ENCODE measurements around the gene SYNE1.

- TF ChIP-seq ZNF274 (IDR thresholded peaks at IDR 0.05; ENCODE audit: insufficient read depth, insufficient read length) (no peak), POLR2AphosphoS5 (IDR thresholded peaks at IDR 0.05; ENCODE audit: low read length) (no peak), GABPA (IDR thresholded peaks at IDR 0.05; ENCODE audit: low read depth) (no peak), GATAD2B (conservative IDR thresholded peaks at IDR 0.05; ENCODE audit: low read depth) (no peak), CREB1 (IDR thresholded peaks at IDR 0.05; ENCODE audit: low read depth) (no peak), HDAC2 (IDR thresholded peaks at IDR 0.05) (no peak), ETV6 (conservative IDR thresholded peaks at IDR 0.05 in 1 of 2, IDR thresholded peaks at IDR 0.05 in 1 of 2; ENCODE audit: borderline replicate concordance in 1 of 2, low read depth in 1 of 2) (no peak), POLR2AphosphoS2 (IDR thresholded peaks at IDR 0.05; ENCODE audit: low read depth, low read length) (no peak), ZBTB4 (CRISPR knock-in tag; IDR thresholded peaks at IDR 0.05) (no peak), JUND (IDR thresholded peaks at IDR 0.05; ENCODE audit: low read depth, low read length) (no peak)
- TF ChIP-seq, protein P1, sequence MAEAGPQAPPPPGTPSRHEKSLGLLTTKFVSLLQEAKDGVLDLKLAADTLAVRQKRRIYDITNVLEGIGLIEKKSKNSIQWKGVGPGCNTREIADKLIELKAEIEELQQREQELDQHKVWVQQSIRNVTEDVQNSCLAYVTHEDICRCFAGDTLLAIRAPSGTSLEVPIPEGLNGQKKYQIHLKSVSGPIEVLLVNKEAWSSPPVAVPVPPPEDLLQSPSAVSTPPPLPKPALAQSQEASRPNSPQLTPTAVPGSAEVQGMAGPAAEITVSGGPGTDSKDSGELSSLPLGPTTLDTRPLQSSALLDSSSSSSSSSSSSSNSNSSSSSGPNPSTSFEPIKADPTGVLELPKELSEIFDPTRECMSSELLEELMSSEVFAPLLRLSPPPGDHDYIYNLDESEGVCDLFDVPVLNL (IDR thresholded peaks at IDR 0.05; ENCODE audit: low read depth, low read length) = no peak
These were observed 546.0 kb downstream of the SYNE1 start for GRCh38 chr6:152091201-152091600.
